RWPE1 (cell line): ENCODE measurements around the gene NUDT16L1.

Experiments used
- CTCF ChIA-PET: fragments of 350-600 bp; sonication (Branson Sonifier 250); formaldehyde crosslinking; extraction: SDS; loops from one replicate; lab custom pipeline; 2021; lab: Yijun Ruan, JAX
- POLR2A ChIA-PET: fragments of 400-600 bp; formaldehyde crosslinking; extraction: SDS; loops from one replicate; lab custom pipeline; 2020; ENCODE audit warnings: antibody characterized with exemption; ENCODE audit not compliant: low non-redundant PET; lab: Yijun Ruan, JAX
- DNase-seq: peaks from one replicate; pipeline ENCODE4 v3.0.0; 2012; ENCODE audit warnings: low spot score
- H3K27ac ChIP-seq: fragments of 450-650 bp; 2 replicates; pipeline ENCODE4 v1.5.1; 2017
- CTCF ChIP-seq: fragments of 450-650 bp; conservative IDR thresholded peaks from 2 replicates; pipeline ENCODE4 v1.5.1; 2017; ENCODE audit warnings: low read depth, mild to moderate bottlenecking

NUDT16L1 gene

GRCh38 chr16:4729876-4730275, 36.5 kb downstream of the NUDT16L1 start:
- POLR2A ChIA-PET: no interaction called here
- CTCF ChIA-PET: no interaction called here

GRCh38 chr16:4733211-4733742, 39.9 kb downstream of the NUDT16L1 start:
- POLR2A ChIA-PET: interaction anchor here (1.0 kb wide), 1 partner anchor 18 kb away, joined by 6 read pairs; no protein-coding TSS in a partner anchor
- no peak for DNase-seq
- H3K27ac ChIP-seq: peak overlapping the region; percentile 82
- no peak for TF ChIP-seq CTCF
- CTCF ChIA-PET: interaction anchor here (0.7 kb wide), 1 partner anchor 224 kb away, joined by 3 read pairs; no protein-coding TSS in a partner anchor

More at GRCh38 chr16:4729876-4730275, 36.5 kb downstream of the NUDT16L1 start:
- no peak for DNase-seq
- TF ChIP-seq CTCF: no peak
- H3K27ac ChIP-seq: no peak overlapping the region

GRCh38 chr16:4733747-4734062, 40.3 kb downstream of the NUDT16L1 start:
- peak; percentile 37 for DNase-seq
- no peak for TF ChIP-seq CTCF
- CTCF ChIA-PET: interaction anchor here (0.7 kb wide), 1 partner anchor 223 kb away, joined by 3 read pairs; no protein-coding TSS in a partner anchor
- peak overlapping the region; percentile 82 for H3K27ac ChIP-seq
- POLR2A ChIA-PET: interaction anchor here (0.6 to 1.3 kb wide), 3 partner anchors 18 to 1910 kb away, joined by 3 to 8 read pairs (median 6); partner anchors contain the start of gene NUDT16L1

- no peak for TF ChIP-seq CTCF
- H3K27ac ChIP-seq: peak within 1 kb of the TSS; percentile 82
- DNase-seq: peak; percentile 97
- CTCF ChIA-PET: interaction anchor here (0.7 kb wide), 1 partner anchor 223 kb away, joined by 3 read pairs; no protein-coding TSS in a partner anchor
- POLR2A ChIA-PET: interaction anchor here (0.6 to 1.3 kb wide), 3 partner anchors 10 to 1910 kb away, joined by 3 to 8 read pairs (median 3); partner anchors contain the start of gene NUDT16L1
These were observed 40.8 kb downstream of the NUDT16L1 start, which contains the start of the genes ANKS3 and DNAAF8 for GRCh38 chr16:4734063-4734729. Gene ANKS3, minus strand, starts transcription at chr16:4734271. Its CDS starts 4,122 bp downstream, at chr16:4730149. Gene DNAAF8, plus strand, starts transcription at chr16:4734537. Its CDS starts 1,978 bp downstream, at chr16:4736515.

GRCh38 chr16:4734730-4735535, 41.6 kb downstream of the NUDT16L1 start:
- ChIA-PET POLR2A (interaction anchor here (1.3 kb wide), 1 partner anchor 41 kb away, joined by 8 read pairs; the partner anchor contains the start of gene NUDT16L1), CTCF (interaction anchor here (0.6 kb wide), 1 partner anchor 75 kb away, joined by 4 read pairs; no protein-coding TSS in a partner anchor)
- DNase-seq: peak; percentile 83
- H3K27ac ChIP-seq: peak overlapping the region; percentile 82
- TF ChIP-seq CTCF: no peak

- DNase-seq: no peak
- no peak overlapping the region for H3K27ac ChIP-seq
- no peak for TF ChIP-seq CTCF
- ChIA-PET POLR2A (no interaction called here), CTCF (no interaction called here)
These were observed 43.2 kb downstream of the NUDT16L1 start for GRCh38 chr16:4736546-4736945.
